Neural progenitor cell (in vitro differentiated cells): Measurements from ENCODE around the gene GABRA4.

Experiments
- EZH2 ChIP-seq: fragments of 200-600 bp; sonication (generic); IDR thresholded peaks from 2 replicates; pipeline ENCODE4 v1.6.1; 2017; ENCODE audit warnings: antibody characterized with exemption, mild to moderate bottlenecking, moderate library complexity
- EZH2phosphoT487 ChIP-seq: fragments of 200-600 bp; sonication (generic); IDR thresholded peaks from 2 replicates; pipeline ENCODE4 v1.6.1; 2017; ENCODE audit warnings: antibody characterized with exemption
- TF ChIP-seq, protein P1 (sequence below): fragments of 200-600 bp; sonication (generic); IDR thresholded peaks from 2 replicates; pipeline ENCODE4 v1.5.1; 2017; ENCODE audit warnings: antibody characterized with exemption, mild to moderate bottlenecking

DNA sequence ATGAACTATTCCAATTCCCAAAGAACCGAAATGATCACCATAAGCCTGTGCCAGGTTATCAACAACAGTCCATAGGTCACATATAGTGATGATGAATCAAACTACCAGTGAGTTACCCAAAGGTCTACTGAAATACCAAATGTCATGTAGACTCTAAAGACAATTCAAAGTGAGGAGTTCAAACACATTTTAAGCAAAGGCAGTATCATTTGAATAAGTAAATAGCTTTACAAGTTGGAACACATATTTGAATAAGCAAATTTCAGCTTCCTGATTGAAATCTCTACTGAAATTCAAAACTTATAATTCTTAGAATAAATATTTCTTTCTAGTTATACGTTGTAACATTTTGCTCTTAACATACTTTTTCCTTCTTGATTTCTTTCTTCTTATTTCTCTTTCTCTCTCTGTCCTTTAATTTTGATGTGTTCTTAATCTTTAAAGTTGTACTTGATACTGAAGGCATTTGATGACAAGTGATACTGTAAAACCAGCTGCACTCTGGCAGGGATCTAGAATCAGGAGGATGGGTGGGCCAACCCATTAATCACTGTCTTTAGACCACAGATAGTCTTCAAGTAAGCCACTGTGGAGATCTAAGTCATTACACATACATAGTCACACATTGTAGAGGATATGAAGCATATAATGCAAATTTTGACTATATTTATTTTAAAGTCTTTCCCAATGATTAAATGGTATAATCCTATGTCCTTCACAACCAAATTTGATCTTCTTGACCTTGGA is 34.5 kb downstream of the GABRA4 start:
- TF ChIP-seq, protein P1, sequence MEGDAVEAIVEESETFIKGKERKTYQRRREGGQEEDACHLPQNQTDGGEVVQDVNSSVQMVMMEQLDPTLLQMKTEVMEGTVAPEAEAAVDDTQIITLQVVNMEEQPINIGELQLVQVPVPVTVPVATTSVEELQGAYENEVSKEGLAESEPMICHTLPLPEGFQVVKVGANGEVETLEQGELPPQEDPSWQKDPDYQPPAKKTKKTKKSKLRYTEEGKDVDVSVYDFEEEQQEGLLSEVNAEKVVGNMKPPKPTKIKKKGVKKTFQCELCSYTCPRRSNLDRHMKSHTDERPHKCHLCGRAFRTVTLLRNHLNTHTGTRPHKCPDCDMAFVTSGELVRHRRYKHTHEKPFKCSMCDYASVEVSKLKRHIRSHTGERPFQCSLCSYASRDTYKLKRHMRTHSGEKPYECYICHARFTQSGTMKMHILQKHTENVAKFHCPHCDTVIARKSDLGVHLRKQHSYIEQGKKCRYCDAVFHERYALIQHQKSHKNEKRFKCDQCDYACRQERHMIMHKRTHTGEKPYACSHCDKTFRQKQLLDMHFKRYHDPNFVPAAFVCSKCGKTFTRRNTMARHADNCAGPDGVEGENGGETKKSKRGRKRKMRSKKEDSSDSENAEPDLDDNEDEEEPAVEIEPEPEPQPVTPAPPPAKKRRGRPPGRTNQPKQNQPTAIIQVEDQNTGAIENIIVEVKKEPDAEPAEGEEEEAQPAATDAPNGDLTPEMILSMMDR: no peak
- TF ChIP-seq EZH2 (no peak), EZH2phosphoT487 (no peak)
